Mucosa of descending colon (tissue), 3 donors: ENCODE results near the gene USP35. TPM values are rescaled to one million over a fixed set of nuclear protein-coding genes. Genes with fewer than 3 reads are reported as not detected.

Experiments used
- ATAC-seq: fragments of 200-7000 bp; cut with Tn5 transposase; one replicate; pipeline ENCODE4 v1.9.1; 2020; ENCODE audit warnings: mild to moderate bottlenecking, moderate library complexity
- DNase-seq, 3 donors: peaks; one replicate each; pipeline ENCODE4 v3.0.0-alpha.2; 2020
- H3K36me3 ChIP-seq: fragments of 200-600 bp; one replicate; pipeline ENCODE4 v1.8.0; 2021; ENCODE audit warnings: low read depth, mild to moderate bottlenecking
- H3K4me1 ChIP-seq: fragments of 200-600 bp; one replicate; pipeline ENCODE4 v1.8.0; 2021; ENCODE audit warnings: low read depth, mild to moderate bottlenecking
- H3K4me3 ChIP-seq: fragments of 200-600 bp; one replicate; pipeline ENCODE4 v1.8.0; 2021; ENCODE audit warnings: mild to moderate bottlenecking
- H3K9me3 ChIP-seq: fragments of 200-600 bp; one replicate; pipeline ENCODE4 v1.8.0; 2021; ENCODE audit warnings: mild to moderate bottlenecking
- CTCF ChIP-seq: fragments of 200-600 bp; IDR thresholded peaks from one replicate; pipeline ENCODE4 v1.8.0; 2022; ENCODE audit warnings: antibody characterized with exemption, mild to moderate bottlenecking
- intact Hi-C, 2 donors: fragments of 100-400 bp; cut with DNase I in 1 of 2; cut with micrococcal nuclease in 1 of 2; formaldehyde crosslinking; loops; one replicate each; pipeline versions ENCODE4 v1.11.0 to v1.11.1; 2022; cut with DNase I, micrococcal nuclease
- total RNA-seq, 3 donors: library from RNA; stranded (reverse); fragmentation: NEBNext Ultra II Directional in 2 of 3; extraction: Animal tissue kit (Norgen Biotek cat#: 25700) in 2 of 3; gene quantifications; one replicate each; pipeline versions ENCODE4 v1.2.1 to v1.2.4, GENCODE V29; 2021 to 2023
- donor health status: DM: no; HTN: no; CAD: no; lungs with moderate emphysema.
- donor health status: DM: no; HTN: no; CAD: no.
- donor health status: DM: no; HTN: yes; CAD: no.

The USP35 gene
- total RNA-seq, 3 donors from 2014 or later = 3.9 to 11.1 (median 4.9) TPM

- H3K36me3 ChIP-seq = no peaks in the 10 kb centered on the region
Measured at GRCh38 chr11:78199653-78200015, 10.9 kb downstream of the USP35 start.

DNA sequence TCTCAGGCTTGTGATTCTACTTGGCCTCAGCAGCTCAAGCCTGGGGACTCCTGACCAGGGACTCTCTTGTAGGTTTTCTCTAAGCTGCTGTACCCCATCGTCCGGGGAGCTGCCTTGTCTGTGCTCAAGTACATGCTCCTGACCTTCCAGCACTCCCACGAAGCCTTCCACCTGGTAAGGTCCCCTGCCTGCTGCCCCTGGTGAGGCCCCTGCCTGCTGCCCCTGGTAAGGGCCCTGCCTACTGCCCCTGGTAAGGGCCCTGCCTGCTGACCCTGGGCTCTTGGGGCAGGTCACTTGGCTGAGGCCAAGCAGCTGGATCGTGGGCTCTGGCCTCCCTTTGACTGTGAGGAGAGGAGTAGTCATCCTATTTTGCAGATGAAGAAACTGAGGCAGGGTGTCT, 11.3 kb downstream of the USP35 start:
- no peaks in the 10 kb centered on the region for H3K9me3 ChIP-seq
- ATAC-seq (no peak), DNase-seq (no peak)
- intact Hi-C loops = no loop called here
- TF ChIP-seq CTCF = no peak
- no peaks in the 10 kb centered on the region for H3K4me1 ChIP-seq
- H3K4me3 ChIP-seq = no peak overlapping the region
- no peaks in the 10 kb centered on the region for H3K36me3 ChIP-seq

More at GRCh38 chr11:78199653-78200015, 10.9 kb downstream of the USP35 start:
- intact Hi-C loops = no loop called here
- ATAC-seq (no peak), DNase-seq (peak in 1 of 3 donors; percentile 24)
- H3K9me3 ChIP-seq = no peaks in the 10 kb centered on the region
- no peak for TF ChIP-seq CTCF
- H3K4me3 ChIP-seq = no peak overlapping the region
- no peaks in the 10 kb centered on the region for H3K4me1 ChIP-seq

DNA sequence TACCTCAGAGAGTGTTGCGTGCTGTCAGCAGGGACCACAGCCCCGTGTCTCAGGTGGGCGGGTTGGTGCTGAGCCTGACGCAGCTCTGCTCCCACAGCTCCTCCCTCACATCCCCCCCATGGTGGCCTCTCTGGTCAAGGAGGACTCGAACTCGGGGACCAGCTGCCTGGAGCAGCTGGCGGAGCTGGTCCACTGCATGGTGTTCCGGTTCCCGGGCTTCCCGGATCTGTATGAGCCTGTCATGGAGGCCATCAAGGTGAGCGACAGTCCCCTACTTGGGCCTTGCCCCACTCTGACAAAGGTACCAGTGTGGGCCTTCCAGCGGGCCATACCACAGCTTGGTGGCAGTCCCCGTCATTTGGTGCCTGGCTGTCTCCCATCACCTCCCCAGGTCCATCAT, 11.8 kb downstream of the USP35 start:
- intact Hi-C loops = no loop called here

GRCh38 chr11:78201096-78201818, 12.5 kb downstream of the USP35 start:
- intact Hi-C loops = no loop called here
- no peaks in the 10 kb centered on the region for H3K36me3 ChIP-seq
- H3K4me3 ChIP-seq = no peak overlapping the region
- TF ChIP-seq CTCF = no peak
- no peak for DNase-seq
- no peaks in the 10 kb centered on the region for H3K9me3 ChIP-seq
- ATAC-seq = no peak
- H3K4me1 ChIP-seq = no peaks in the 10 kb centered on the region

More for the DNA sequence above, 11.8 kb downstream of the USP35 start:
- TF ChIP-seq CTCF = no peak
- no peaks in the 10 kb centered on the region for H3K4me1 ChIP-seq
- DNase-seq (no peak), ATAC-seq (no peak)
- H3K9me3 ChIP-seq = no peaks in the 10 kb centered on the region
- H3K4me3 ChIP-seq = no peak overlapping the region
- H3K36me3 ChIP-seq = no peaks in the 10 kb centered on the region

DNA sequence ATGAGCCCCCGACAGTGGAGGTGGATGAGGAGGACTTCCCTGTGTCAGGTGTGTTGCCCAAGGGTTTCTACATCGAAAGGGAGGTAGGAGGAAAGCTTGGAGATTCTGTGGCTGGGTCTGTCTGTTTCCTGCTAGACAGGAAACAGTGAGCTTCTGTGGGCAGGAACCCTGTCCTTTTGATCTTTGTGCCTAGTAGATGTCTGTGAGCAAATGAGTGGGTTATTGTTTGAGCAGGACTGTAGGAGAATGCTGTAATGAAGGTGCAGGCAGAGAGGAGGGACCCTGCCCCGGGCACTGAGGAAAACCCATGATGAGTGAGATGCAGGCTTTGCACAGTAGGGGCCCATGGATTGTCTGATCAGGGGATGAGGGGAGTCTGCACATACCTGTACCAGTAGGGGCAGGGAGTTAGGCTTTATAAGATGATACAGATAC, 14.0 kb downstream of the USP35 start:
- ATAC-seq (peak; percentile 82), DNase-seq (peak in 1 of 3 donors; percentile 32)
- no peaks in the 10 kb centered on the region for H3K4me1 ChIP-seq
- intact Hi-C loops = no loop called here
- H3K4me3 ChIP-seq = no peak overlapping the region
- H3K36me3 ChIP-seq = no peaks in the 10 kb centered on the region
- no peaks in the 10 kb centered on the region for H3K9me3 ChIP-seq
- TF ChIP-seq CTCF = no peak

- H3K36me3 ChIP-seq = no peaks in the 10 kb centered on the region
- intact Hi-C loops = no loop called here
- TF ChIP-seq CTCF = no peak
- DNase-seq = no peak
- H3K4me3 ChIP-seq = no peak overlapping the region
- peak; percentile 65 for ATAC-seq
- no peaks in the 10 kb centered on the region for H3K4me1 ChIP-seq
- H3K9me3 ChIP-seq = no peaks in the 10 kb centered on the region
Measured at GRCh38 chr11:78203184-78203583, 14.5 kb downstream of the USP35 start.
